ENCODE results near the gene CD58. TPM values are rescaled to one million over a fixed set of nuclear protein-coding genes. Genes with fewer than 3 reads are reported as not detected.

Gene CD58
- total and polyA plus RNA-seq, 2 of the 4 experiments (the other 2 are of a cell fraction) = 5.4 to 5.7 TPM

- Histone ChIP-seq H3K79me1 (ENCODE audit: low read depth in 1 of 2, low read length in 2 of 2) (no peaks in the 10 kb centered on the region), H2BK15ac (ENCODE audit: low read depth, low read length) (no peak overlapping the region), H3K56ac (ENCODE audit: extremely low read depth, insufficient read depth, low read length) (no peak overlapping the region), H2BK5ac (ENCODE audit: low read depth, low read length, poor library complexity, severe bottlenecking) (no peak overlapping the region), H3K27me3 (ENCODE audit: control insufficient read depth, insufficient read depth, low read length) (no peaks in the 10 kb centered on the region), H3K9me1 (ENCODE audit: insufficient read depth, low read length) (no peaks in the 10 kb centered on the region), H2BK120ac (ENCODE audit: low read depth, low read length) (no peak overlapping the region), H3K4ac (ENCODE audit: low read depth, low read length) (no peak overlapping the region), H4K8ac (ENCODE audit: low read depth in 2 of 2, low read length in 2 of 2) (no peak overlapping the region), H3K4me2 (ENCODE audit: low read depth, low read length) (no peak overlapping the region), H4K5ac (ENCODE audit: low read depth, low read length) (no peak overlapping the region), H3K18ac (ENCODE audit: low read depth, low read length) (no peak overlapping the region), H3K4me3 (ENCODE audit: insufficient read depth, low read depth, low read length) (no peak overlapping the region), H3K27ac (ENCODE audit: insufficient read depth, low read length) (no peak overlapping the region), H2AK9ac (replicated peaks; ENCODE audit: low read depth, low read length, poor library complexity) (no peak overlapping the region), H3K4me1 (ENCODE audit: control insufficient read depth, insufficient read depth, low read length) (no peaks in the 10 kb centered on the region), H2BK20ac (ENCODE audit: low read depth, low read length) (no peak overlapping the region), H3K36me3 (ENCODE audit: control insufficient read depth, insufficient read depth, low read length) (no peaks in the 10 kb centered on the region), H4K91ac (ENCODE audit: insufficient read depth, low read depth, low read length) (no peak overlapping the region), H3K9me3 (ENCODE audit: control insufficient read depth, insufficient read depth, low read length) (no peaks in the 10 kb centered on the region), H2AFZ (replicated peaks; ENCODE audit: low read length, poor library complexity) (no peak overlapping the region), H4K20me1 (ENCODE audit: insufficient read depth, low read length) (no peaks in the 10 kb centered on the region), H3K14ac (replicated peaks; ENCODE audit: low read depth, low read length) (no peak overlapping the region), H3K9ac (ENCODE audit: low read depth, low read length) (no peak overlapping the region), H3K23ac (ENCODE audit: low read depth, low read length) (no peak overlapping the region), H2AK5ac (ENCODE audit: low read depth, low read length) (no peak overlapping the region)
- dilution Hi-C loops (cut with HindIII; ENCODE audit: low sequenced_read_pairs, unreplicated experiment) = no loop called here
- intact Hi-C loops (cut with micrococcal nuclease) = no loop called here
- whole genome bisulfite sequencing, 2 experiments (ENCODE audit: extremely low coverage in 2 of 2, insufficient read length in 1 of 2) = no CpG with 5 or more reads among the region's 3 CpGs
- no peak for TF ChIP-seq MXI1 (IDR thresholded peaks at IDR 0.05; ENCODE audit: borderline replicate concordance, low read depth, low read length)
- no peak for TF ChIP-seq MAFK (IDR thresholded peaks at IDR 0.05; ENCODE audit: low read depth, low read length)
- no peak for TF ChIP-seq CHD1 (IDR thresholded peaks at IDR 0.05; ENCODE audit: low read depth, low read length)
- no peak for TF ChIP-seq RCOR1 (IDR thresholded peaks at IDR 0.05; ENCODE audit: insufficient replicate concordance, low read length)
- TF ChIP-seq CEBPB (IDR thresholded peaks at IDR 0.05; ENCODE audit: low read depth, low read length) = no peak
- TF ChIP-seq CTCF (conservative IDR thresholded peaks at IDR 0.05; ENCODE audit: low read depth, low read length) = no peak
- TF ChIP-seq NFE2L2 (IDR thresholded peaks at IDR 0.05; ENCODE audit: low read depth, low read length) = no peak
- no peak for TF ChIP-seq RAD21 (IDR thresholded peaks at IDR 0.05; ENCODE audit: low read length)
- TF ChIP-seq FOS (IDR thresholded peaks at IDR 0.05; ENCODE audit: low read depth, low read length) = no peak
- no peak for TF ChIP-seq BHLHE40 (IDR thresholded peaks at IDR 0.05; ENCODE audit: low read depth, low read length)
- TF ChIP-seq USF2 (IDR thresholded peaks at IDR 0.05; ENCODE audit: low read depth, low read length) = no peak
- no peak for TF ChIP-seq MAZ (IDR thresholded peaks at IDR 0.05; ENCODE audit: borderline replicate concordance, low read depth, low read length)
- TF ChIP-seq RFX5 (IDR thresholded peaks at IDR 0.05; ENCODE audit: low read depth, low read length) = no peak
- TF ChIP-seq POLR2A (IDR thresholded peaks at IDR 0.05; ENCODE audit: low read depth, low read length) = no peak
- TF ChIP-seq SMC3 (IDR thresholded peaks at IDR 0.05; ENCODE audit: low read depth, low read length) = no peak
- TF ChIP-seq ELK1 (IDR thresholded peaks at IDR 0.05; ENCODE audit: borderline replicate concordance, low read depth, low read length) = no peak
- in situ Hi-C loops (cut with MboI; ENCODE audit: low sequenced_read_pairs) = no loop called here
- DNase-seq (no peak), ATAC-seq (ENCODE audit: low read depth) (no peak)
- POLR2A ChIA-PET (ENCODE audit: unreplicated experiment) = no interaction called here
- no TSS peak for BruUV-seq (replicated peaks)
- CTCF ChIA-PET = no interaction called here
Measured at GRCh38 chr1:116518400-116518799, 52.4 kb downstream of the CD58 start.
